BLaER1 treated with 17β-estradiol and CSF1 and Interleukin-3, amounts not matched to agents 10 nM and 100 nM (cell line): ENCODE results near the gene WASF3.
A peak's percentile ranks its signal among the peaks of the same experiment; 100 is the strongest.

Experiments used
- H3K27ac ChIP-seq, 11 experiments: shearing (Covaris generic); formaldehyde crosslinking; 2 replicates each; pipeline ENCODE4 v1.8.1; 2022
- H3K27me3 ChIP-seq, 11 experiments: shearing (Covaris generic); formaldehyde crosslinking; 2 replicates each; pipeline ENCODE4 v1.8.1; 2022
- H3K36me3 ChIP-seq, 11 experiments: shearing (Covaris generic); formaldehyde crosslinking; 2 replicates each; pipeline ENCODE4 v1.8.1; 2022
- H3K4me1 ChIP-seq, 10 experiments: shearing (Covaris generic); formaldehyde crosslinking; 2 replicates each; pipeline ENCODE4 v1.8.1; 2022
- H3K4me2 ChIP-seq, 11 experiments: shearing (Covaris generic); formaldehyde crosslinking; 2 replicates each; pipeline ENCODE4 v1.8.1; 2022
- H3K4me3 ChIP-seq, 10 experiments: shearing (Covaris generic); formaldehyde crosslinking; 2 replicates each; pipeline ENCODE4 v1.8.1; 2022
- H3K9ac ChIP-seq, 11 experiments: shearing (Covaris generic); formaldehyde crosslinking; 2 replicates each; pipeline ENCODE4 v1.8.1; 2022
- H3K9me3 ChIP-seq, 11 experiments: shearing (Covaris generic); formaldehyde crosslinking; replicated peaks in 1 of 11; 2 replicates each; pipeline ENCODE4 v1.8.1; 2022
- H4K20me1 ChIP-seq, 11 experiments: shearing (Covaris generic); formaldehyde crosslinking; 2 replicates each; pipeline ENCODE4 v1.8.1; 2022
- Cebpa-rat ChIP-seq, 11 experiments: shearing (Covaris generic); IDR thresholded peaks; 2 replicates each; pipeline ENCODE4 v1.8.1; 2022

Gene WASF3

GRCh38 chr13:26681036-26681435 lies 123.6 kb downstream of the WASF3 start:
- no peak overlapping the region for H3K4me2 ChIP-seq

GRCh38 chr13:26682606-26683005 lies 125.1 kb downstream of the WASF3 start:
- Histone ChIP-seq H3K9ac (no peak overlapping the region), H3K27ac (no peak overlapping the region)

More at GRCh38 chr13:26681036-26681435, 123.6 kb downstream of the WASF3 start:
- Histone ChIP-seq H3K4me3 (no peak overlapping the region), H3K27ac (no peak overlapping the region), H3K36me3 (no peaks in the 10 kb centered on the region), H3K4me1 (peaks cover 0 to 42% (median 7%) of the 10 kb centered on the region in 10 experiments; a peak in 10 of 20 replicates), H3K27me3 (no peaks in the 10 kb centered on the region), H3K9me3 (no peaks in the 10 kb centered on the region), H3K9ac (no peak overlapping the region), H4K20me1 (no peaks in the 10 kb centered on the region)
- TF ChIP-seq Cebpa-rat (IDR thresholded peaks at IDR 0.05), result no peak

DNA sequence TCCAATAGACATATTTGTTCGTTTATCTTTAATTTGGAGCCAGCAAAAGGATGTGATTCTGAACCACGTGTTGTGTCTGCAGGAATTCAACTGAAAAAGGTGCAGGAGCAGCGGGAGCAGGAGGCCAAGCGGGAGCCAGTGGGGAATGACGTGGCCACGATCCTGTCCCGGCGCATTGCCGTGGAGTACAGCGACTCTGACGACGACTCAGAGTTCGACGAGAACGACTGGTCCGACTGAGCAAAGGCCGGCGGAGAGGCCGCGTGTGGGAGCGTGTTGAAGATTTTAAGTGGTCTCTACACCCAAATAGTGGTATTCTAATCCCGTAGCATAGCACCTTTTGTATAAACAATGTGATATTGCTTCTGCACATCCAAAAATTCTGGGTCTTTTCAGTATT lies 128.1 kb downstream of the WASF3 start:
- Histone ChIP-seq H3K9me3 (peaks cover 11 to 17% (median 16%) of the 10 kb centered on the region in 11 experiments), H3K27ac (no peak overlapping the region), H3K9ac (no peak overlapping the region), H4K20me1 (no peaks in the 10 kb centered on the region), H3K4me2 (no peak overlapping the region), H3K27me3 (no peaks in the 10 kb centered on the region), H3K4me1 (peaks cover 0 to 12% (median 10%) of the 10 kb centered on the region in 10 experiments; a peak in 10 of 20 replicates), H3K36me3 (peaks cover 0 to 7% (median 0%) of the 10 kb centered on the region in 11 experiments; a peak in 3 of 22 replicates), H3K4me3 (no peak overlapping the region)
- TF ChIP-seq Cebpa-rat (IDR thresholded peaks at IDR 0.05), result no peak

More at GRCh38 chr13:26682606-26683005, 125.1 kb downstream of the WASF3 start:
- Histone ChIP-seq H3K4me2 (no peak overlapping the region), H3K27me3 (no peaks in the 10 kb centered on the region), H3K9me3 (no peaks in the 10 kb centered on the region), H3K36me3 (no peaks in the 10 kb centered on the region), H4K20me1 (no peaks in the 10 kb centered on the region), H3K4me3 (no peak overlapping the region), H3K4me1 (peaks cover 9 to 28% (median 12%) of the 10 kb centered on the region in 10 experiments; a peak in 17 of 20 replicates)
- TF ChIP-seq Cebpa-rat (IDR thresholded peaks at IDR 0.05), result no peak

GRCh38 chr13:26686285-26686684 lies 128.8 kb downstream of the WASF3 start:
- H3K9me3 ChIP-seq, result peaks cover 18 to 24% (median 22%) of the 10 kb centered on the region in 11 experiments
- no peak overlapping the region for H3K9ac ChIP-seq
- H3K27ac ChIP-seq, result no peak overlapping the region
- no peaks in the 10 kb centered on the region for H3K27me3 ChIP-seq
- no peaks in the 10 kb centered on the region for H4K20me1 ChIP-seq
- no peak for TF ChIP-seq Cebpa-rat (IDR thresholded peaks at IDR 0.05)
- peaks cover 0 to 12% (median 10%) of the 10 kb centered on the region in 10 experiments; a peak in 10 of 20 replicates for H3K4me1 ChIP-seq
- no peak overlapping the region for H3K4me3 ChIP-seq
- H3K36me3 ChIP-seq, result peaks cover 0 to 7% (median 0%) of the 10 kb centered on the region in 11 experiments; a peak in 3 of 22 replicates
- peak overlapping the region in 8 of 11 experiments; percentile 9 to 63 (median 49); a peak in 9 of 22 replicates for H3K4me2 ChIP-seq

- no peaks in the 10 kb centered on the region for H4K20me1 ChIP-seq
- peaks cover 0 to 7% (median 0%) of the 10 kb centered on the region in 11 experiments; a peak in 4 of 22 replicates for H3K36me3 ChIP-seq
- H3K9ac ChIP-seq, result no peak overlapping the region
- no peak overlapping the region for H3K4me2 ChIP-seq
- H3K9me3 ChIP-seq, result peaks cover 25 to 35% (median 30%) of the 10 kb centered on the region in 11 experiments
- no peak overlapping the region for H3K27ac ChIP-seq
- no peak overlapping the region for H3K4me3 ChIP-seq
- no peaks in the 10 kb centered on the region for H3K27me3 ChIP-seq
- TF ChIP-seq Cebpa-rat (IDR thresholded peaks at IDR 0.05), result no peak
- H3K4me1 ChIP-seq, result peaks cover 0 to 12% (median 10%) of the 10 kb centered on the region in 10 experiments; a peak in 10 of 20 replicates
Measured at GRCh38 chr13:26688286-26688685, 130.8 kb downstream of the WASF3 start.

DNA sequence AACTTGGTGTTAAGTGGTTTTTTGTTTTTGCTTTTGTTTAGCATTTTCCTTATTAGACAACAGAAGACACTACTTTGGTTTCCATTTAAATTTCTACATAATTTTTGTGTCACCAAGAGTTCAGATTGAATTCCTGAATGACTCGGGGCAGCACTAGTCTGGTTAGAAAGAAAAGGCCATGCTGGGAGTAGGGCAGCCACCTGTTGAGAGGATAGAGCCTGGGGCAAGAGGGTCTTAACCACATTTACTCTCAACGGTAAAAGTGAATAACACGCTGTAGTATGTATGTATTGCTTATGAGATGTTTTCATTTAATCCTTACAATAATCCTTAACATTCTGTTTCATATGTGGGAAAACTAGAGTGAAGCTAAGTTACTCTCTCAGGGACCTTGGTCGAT lies 131.5 kb downstream of the WASF3 start:
- H3K9me3 ChIP-seq, result peaks cover 25 to 35% (median 30%) of the 10 kb centered on the region in 11 experiments
- TF ChIP-seq Cebpa-rat (IDR thresholded peaks at IDR 0.05), result no peak
- no peaks in the 10 kb centered on the region for H4K20me1 ChIP-seq
- no peak overlapping the region for H3K4me2 ChIP-seq
- no peaks in the 10 kb centered on the region for H3K27me3 ChIP-seq
- H3K4me3 ChIP-seq, result no peak overlapping the region
- no peak overlapping the region for H3K9ac ChIP-seq
- peaks cover 0 to 12% (median 10%) of the 10 kb centered on the region in 10 experiments; a peak in 10 of 20 replicates for H3K4me1 ChIP-seq
- no peak overlapping the region for H3K27ac ChIP-seq
- H3K36me3 ChIP-seq, result peaks cover 0 to 7% (median 0%) of the 10 kb centered on the region in 11 experiments; a peak in 4 of 22 replicates

DNA sequence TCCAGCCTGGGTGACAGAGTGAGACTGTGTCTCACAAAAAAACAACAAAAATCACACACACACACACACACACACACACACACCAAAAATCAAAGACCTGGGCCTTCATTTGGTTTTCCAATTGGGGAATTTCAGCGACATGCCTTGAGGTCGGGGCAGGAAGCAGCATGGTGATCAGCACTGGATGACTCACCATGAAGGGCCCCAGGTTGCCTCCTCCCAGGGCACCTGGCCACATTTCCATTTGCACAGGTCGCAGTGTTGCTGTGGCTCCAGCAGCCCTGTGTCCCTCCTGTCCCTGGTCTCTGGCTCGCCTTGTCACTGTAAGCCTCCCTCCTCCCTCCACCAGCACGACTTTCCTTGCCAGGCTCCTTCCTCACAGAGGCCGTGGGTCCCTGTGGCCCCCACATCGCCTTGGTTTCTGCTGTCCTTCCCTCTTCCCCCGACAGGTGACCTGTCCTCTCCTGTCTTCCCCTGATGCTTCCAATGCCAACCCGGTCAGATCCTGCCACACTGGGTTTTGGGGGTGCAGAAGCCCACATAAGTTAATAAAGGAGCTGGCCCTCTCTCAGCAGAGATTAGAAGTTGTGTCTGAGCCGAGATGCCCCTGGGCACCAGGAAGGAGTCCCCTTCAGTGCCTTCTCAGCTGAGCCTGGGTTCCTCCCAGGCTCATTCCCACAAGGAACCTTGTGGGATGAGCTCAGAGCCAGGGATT lies 136.4 kb downstream of the WASF3 start:
- H4K20me1 ChIP-seq, result peaks cover 0 to 18% (median 0%) of the 10 kb centered on the region in 11 experiments; a peak in 8 of 22 replicates
- H3K9me3 ChIP-seq, result peaks cover 25 to 35% (median 30%) of the 10 kb centered on the region in 11 experiments
- peaks cover 15 to 36% (median 30%) of the 10 kb centered on the region in 10 experiments; a peak in 19 of 20 replicates for H3K4me1 ChIP-seq
- no peak overlapping the region for H3K27ac ChIP-seq
- no peak overlapping the region for H3K4me3 ChIP-seq
- peaks cover 0 to 7% (median 0%) of the 10 kb centered on the region in 11 experiments; a peak in 4 of 22 replicates for H3K36me3 ChIP-seq
- no peak overlapping the region for H3K9ac ChIP-seq
- TF ChIP-seq Cebpa-rat (IDR thresholded peaks at IDR 0.05), result no peak
- H3K27me3 ChIP-seq, result peaks cover 0 to 17% (median 0%) of the 10 kb centered on the region in 11 experiments; a peak in 2 of 22 replicates
- no peak overlapping the region for H3K4me2 ChIP-seq

DNA sequence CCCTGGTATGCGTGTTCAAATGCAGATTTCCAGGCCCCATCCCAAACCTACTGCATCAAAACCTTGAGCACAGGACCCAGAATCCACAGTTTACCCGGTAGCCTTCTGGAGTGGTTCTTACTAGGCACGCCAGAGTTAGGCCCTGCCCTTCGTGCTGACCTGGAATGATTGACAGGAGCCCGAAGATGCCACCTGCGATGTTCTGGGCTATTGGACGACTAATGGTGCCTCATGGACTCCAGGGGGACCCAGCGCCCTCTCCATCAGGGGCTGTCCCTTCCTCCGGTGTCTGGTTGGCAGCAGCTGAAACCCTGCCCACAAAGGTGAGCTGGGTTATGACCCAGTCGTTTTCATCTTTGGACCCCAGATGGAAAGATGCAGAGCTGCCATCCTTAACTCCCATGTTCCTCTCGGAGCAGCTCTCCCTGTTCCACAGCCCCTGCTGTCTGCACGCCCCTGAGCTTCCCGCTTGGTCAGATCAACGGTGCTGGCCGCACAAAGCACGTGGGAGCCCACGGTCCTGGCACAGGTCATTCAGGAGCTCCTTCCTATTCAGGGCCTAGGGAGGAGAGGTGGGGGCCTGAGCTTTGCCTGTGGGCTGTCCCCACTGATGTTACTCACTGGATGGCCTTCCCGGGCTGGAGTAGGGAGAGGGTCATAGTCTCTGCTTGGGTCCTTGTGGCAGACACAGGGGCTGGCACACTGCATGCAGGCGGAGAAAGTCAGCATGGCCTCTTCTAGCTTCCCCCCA lies 137.3 kb downstream of the WASF3 start:
- H3K4me3 ChIP-seq, result no peak overlapping the region
- H3K36me3 ChIP-seq, result peaks cover 0 to 7% (median 0%) of the 10 kb centered on the region in 11 experiments; a peak in 4 of 22 replicates
- peaks cover 0 to 17% (median 0%) of the 10 kb centered on the region in 11 experiments; a peak in 2 of 22 replicates for H3K27me3 ChIP-seq
- peaks cover 0 to 18% (median 0%) of the 10 kb centered on the region in 11 experiments; a peak in 8 of 22 replicates for H4K20me1 ChIP-seq
- no peak overlapping the region for H3K27ac ChIP-seq
- peaks cover 18 to 26% (median 23%) of the 10 kb centered on the region in 11 experiments for H3K9me3 ChIP-seq
- H3K4me1 ChIP-seq, result peaks cover 15 to 36% (median 30%) of the 10 kb centered on the region in 10 experiments; a peak in 19 of 20 replicates
- TF ChIP-seq Cebpa-rat (IDR thresholded peaks at IDR 0.05), result no peak
- peak overlapping the region; percentile 51 to 95 (median 91); a peak in 20 of 22 replicates for H3K4me2 ChIP-seq
- peak overlapping the region in 1 of 11 experiments; percentile 24; a peak in 2 of 22 replicates for H3K9ac ChIP-seq
